Nephron (organoid): Measurements from ENCODE around the gene PRKAG2.

ENCODE experiments used
- H3K27ac Mint-ChIP-seq, 3 experiments: 2 replicates each; pipeline ENCODE4 v1.8.0; 2020; ENCODE audit warnings: mixed read lengths in 3 of 3, mild to moderate bottlenecking in 2 of 3, moderate library complexity in 1 of 3
- H3K27me3 Mint-ChIP-seq: 2 replicates; pipeline ENCODE4 v1.8.0; 2021; ENCODE audit warnings: low read depth, mild to moderate bottlenecking, moderate library complexity, mixed read lengths
- H3K36me3 Mint-ChIP-seq: 2 replicates; pipeline ENCODE4 v1.8.0; 2020; ENCODE audit warnings: low read depth, mixed read lengths
- H3K4me1 Mint-ChIP-seq: 2 replicates; pipeline ENCODE4 v1.8.0; 2020; ENCODE audit warnings: mixed read lengths
- H3K4me3 Mint-ChIP-seq, 3 experiments: 2 replicates each; pipeline ENCODE4 v1.8.0; 2020; ENCODE audit warnings: mild to moderate bottlenecking in 3 of 3, mixed read lengths in 3 of 3, moderate library complexity in 2 of 3
- H3K9me3 Mint-ChIP-seq: 2 replicates; pipeline ENCODE4 v1.8.0; 2020; ENCODE audit warnings: mixed read lengths
- CTCF ChIP-seq, 3 experiments: fragments of 200-600 bp; sonication (generic); IDR thresholded peaks; one replicate each; pipeline ENCODE4 v1.5.0; 2021; ENCODE audit warnings: antibody characterized with exemption in 3 of 3; ENCODE audit not compliant: unreplicated experiment in 3 of 3

The PRKAG2 gene

GRCh38 chr7:151823566-151824372, 53.1 kb downstream of the PRKAG2 start:
- no peak for TF ChIP-seq CTCF (IDR thresholded peaks at IDR 0.05; ENCODE audit: unreplicated experiment in 3 of 3)
- no peaks in the 10 kb centered on the region for H3K9me3 Mint-ChIP-seq
- peaks cover 36% of the 10 kb centered on the region for H3K4me1 Mint-ChIP-seq
- no peaks in the 10 kb centered on the region for H3K36me3 Mint-ChIP-seq
- peaks cover 33% of the 10 kb centered on the region for H3K27me3 Mint-ChIP-seq
- peak overlapping the region; percentile 4 to 52 (median 45) for H3K4me3 Mint-ChIP-seq
- peak overlapping the region; percentile 51 to 89 (median 53) for H3K27ac Mint-ChIP-seq

- Mint-ChIP-seq H3K4me3 (no peak overlapping the region), H3K36me3 (no peaks in the 10 kb centered on the region), H3K27me3 (peaks cover 31% of the 10 kb centered on the region), H3K4me1 (peaks cover 36% of the 10 kb centered on the region), H3K9me3 (no peaks in the 10 kb centered on the region), H3K27ac (peak overlapping the region in 2 of 3 experiments; percentile 23 to 35)
- TF ChIP-seq CTCF (IDR thresholded peaks at IDR 0.05; ENCODE audit: unreplicated experiment in 3 of 3), result no peak
Measured at GRCh38 chr7:151822541-151823181, 54.3 kb downstream of the PRKAG2 start.

GRCh38 chr7:151821806-151822540, 54.9 kb downstream of the PRKAG2 start:
- no peak overlapping the region for H3K27ac Mint-ChIP-seq
- peaks cover 36% of the 10 kb centered on the region for H3K4me1 Mint-ChIP-seq
- peaks cover 37% of the 10 kb centered on the region for H3K27me3 Mint-ChIP-seq
- no peak overlapping the region for H3K4me3 Mint-ChIP-seq
- H3K36me3 Mint-ChIP-seq, result no peaks in the 10 kb centered on the region
- H3K9me3 Mint-ChIP-seq, result no peaks in the 10 kb centered on the region
- no peak for TF ChIP-seq CTCF (IDR thresholded peaks at IDR 0.05; ENCODE audit: unreplicated experiment in 3 of 3)

GRCh38 chr7:151821226-151821625, 55.7 kb downstream of the PRKAG2 start:
- Mint-ChIP-seq H3K36me3 (no peaks in the 10 kb centered on the region), H3K27ac (peak overlapping the region in 1 of 3 experiments; percentile 22), H3K4me1 (peaks cover 31% of the 10 kb centered on the region), H3K9me3 (no peaks in the 10 kb centered on the region), H3K4me3 (no peak overlapping the region), H3K27me3 (peaks cover 44% of the 10 kb centered on the region)
- no peak for TF ChIP-seq CTCF (IDR thresholded peaks at IDR 0.05; ENCODE audit: unreplicated experiment in 3 of 3)

GRCh38 chr7:151820491-151821105, 56.3 kb downstream of the PRKAG2 start:
- H3K9me3 Mint-ChIP-seq, result no peaks in the 10 kb centered on the region
- no peaks in the 10 kb centered on the region for H3K36me3 Mint-ChIP-seq
- peak overlapping the region in 1 of 3 experiments; percentile 22 for H3K27ac Mint-ChIP-seq
- peaks cover 49% of the 10 kb centered on the region for H3K27me3 Mint-ChIP-seq
- peaks cover 25% of the 10 kb centered on the region for H3K4me1 Mint-ChIP-seq
- H3K4me3 Mint-ChIP-seq, result peak overlapping the region in 1 of 3 experiments; percentile 32
- TF ChIP-seq CTCF (IDR thresholded peaks at IDR 0.05; ENCODE audit: unreplicated experiment in 3 of 3), result no peak
